HL-60 (cell line): Measurements from ENCODE around the gene ZNF486.
"Not testable (repeated sequence)": the region's sequence is repeated elsewhere in the genome, so short reads cannot be mapped to it uniquely, and the experiment has no call there.

Source experiments
- DNase-seq, 2 experiments: peaks; one replicate each; pipeline ENCODE4 v3.0.0-alpha.2; 2010 to 2020; ENCODE audit warnings: low read depth in 1 of 2, low spot score in 1 of 2
- H3K27ac ChIP-seq: fragments of 250-450 bp; sonication (Bioruptor Pico); replicated peaks from 2 replicates; pipeline ENCODE4 v1.5.1; 2020; ENCODE audit warnings: mild to moderate bottlenecking, moderate library complexity
- H3K27me3 ChIP-seq: fragments of 250-450 bp; sonication (Bioruptor Pico); 2 replicates; pipeline ENCODE4 v1.5.1; 2021; ENCODE audit warnings: mild to moderate bottlenecking, moderate library complexity; ENCODE audit not compliant: insufficient read depth, poor library complexity, severe bottlenecking
- H3K4me3 ChIP-seq: replicated peaks from 2 replicates; pipeline ENCODE4 v1.5.1; 2011; ENCODE audit warnings: mild to moderate bottlenecking, control low read depth, low read length; ENCODE audit not compliant: insufficient read depth
- GABPA ChIP-seq: IDR thresholded peaks from 2 replicates; pipeline ENCODE4 v1.6.1; 2012; ENCODE audit warnings: low read depth
- POLR2AphosphoS5 ChIP-seq: IDR thresholded peaks from 2 replicates; pipeline ENCODE4 v1.6.1; 2012; ENCODE audit warnings: low read depth
- SPI1 ChIP-seq: IDR thresholded peaks from 2 replicates; pipeline ENCODE4 v1.6.1; 2012; ENCODE audit warnings: low read depth, mild to moderate bottlenecking, borderline replicate concordance
- TF ChIP-seq, protein P1 (sequence below): IDR thresholded peaks from 2 replicates; pipeline ENCODE4 v1.6.1; 2012; ENCODE audit warnings: low read depth; ENCODE audit not compliant: insufficient replicate concordance
- TF ChIP-seq, protein P2 (sequence below): IDR thresholded peaks from one replicate; pipeline ENCODE4 v1.5.1; 2011; ENCODE audit warnings: low read length, control low read depth, inconsistent platforms; ENCODE audit not compliant: insufficient read depth

Gene ZNF486

DNA sequence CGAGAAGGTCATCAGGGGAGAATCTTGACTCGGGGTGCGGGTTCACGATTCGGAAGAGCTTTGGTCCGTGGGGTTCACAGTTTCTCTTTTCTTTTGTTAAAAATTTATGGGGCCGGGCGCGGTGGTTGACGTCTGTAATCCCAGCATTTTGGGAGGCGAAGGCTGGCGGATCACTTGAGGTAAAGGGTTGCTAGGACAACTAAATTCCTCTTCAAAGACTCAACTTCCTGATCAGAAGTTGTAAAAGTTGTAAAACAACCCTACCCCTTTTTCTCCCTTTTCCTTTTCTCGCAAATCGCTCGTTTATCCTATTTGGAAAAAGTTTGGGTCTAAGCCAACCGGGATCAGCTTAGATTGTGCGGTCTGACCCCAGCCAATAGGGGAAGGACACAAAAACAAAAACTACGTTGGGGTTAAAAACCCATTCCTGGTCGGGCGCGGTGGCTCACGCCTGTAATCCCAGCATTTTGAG is 673 bp downstream of the ZNF486 start:
- no peak for DNase-seq
- no peaks in the 10 kb centered on the region for H3K27me3 ChIP-seq
- H3K27ac ChIP-seq, result peak overlapping the region; percentile 53
- TF ChIP-seq, protein P1, sequence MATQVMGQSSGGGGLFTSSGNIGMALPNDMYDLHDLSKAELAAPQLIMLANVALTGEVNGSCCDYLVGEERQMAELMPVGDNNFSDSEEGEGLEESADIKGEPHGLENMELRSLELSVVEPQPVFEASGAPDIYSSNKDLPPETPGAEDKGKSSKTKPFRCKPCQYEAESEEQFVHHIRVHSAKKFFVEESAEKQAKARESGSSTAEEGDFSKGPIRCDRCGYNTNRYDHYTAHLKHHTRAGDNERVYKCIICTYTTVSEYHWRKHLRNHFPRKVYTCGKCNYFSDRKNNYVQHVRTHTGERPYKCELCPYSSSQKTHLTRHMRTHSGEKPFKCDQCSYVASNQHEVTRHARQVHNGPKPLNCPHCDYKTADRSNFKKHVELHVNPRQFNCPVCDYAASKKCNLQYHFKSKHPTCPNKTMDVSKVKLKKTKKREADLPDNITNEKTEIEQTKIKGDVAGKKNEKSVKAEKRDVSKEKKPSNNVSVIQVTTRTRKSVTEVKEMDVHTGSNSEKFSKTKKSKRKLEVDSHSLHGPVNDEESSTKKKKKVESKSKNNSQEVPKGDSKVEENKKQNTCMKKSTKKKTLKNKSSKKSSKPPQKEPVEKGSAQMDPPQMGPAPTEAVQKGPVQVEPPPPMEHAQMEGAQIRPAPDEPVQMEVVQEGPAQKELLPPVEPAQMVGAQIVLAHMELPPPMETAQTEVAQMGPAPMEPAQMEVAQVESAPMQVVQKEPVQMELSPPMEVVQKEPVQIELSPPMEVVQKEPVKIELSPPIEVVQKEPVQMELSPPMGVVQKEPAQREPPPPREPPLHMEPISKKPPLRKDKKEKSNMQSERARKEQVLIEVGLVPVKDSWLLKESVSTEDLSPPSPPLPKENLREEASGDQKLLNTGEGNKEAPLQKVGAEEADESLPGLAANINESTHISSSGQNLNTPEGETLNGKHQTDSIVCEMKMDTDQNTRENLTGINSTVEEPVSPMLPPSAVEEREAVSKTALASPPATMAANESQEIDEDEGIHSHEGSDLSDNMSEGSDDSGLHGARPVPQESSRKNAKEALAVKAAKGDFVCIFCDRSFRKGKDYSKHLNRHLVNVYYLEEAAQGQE, result no peak
- TF ChIP-seq SPI1 (no peak), POLR2AphosphoS5 (no peak), GABPA (no peak)
- TF ChIP-seq, protein P2, sequence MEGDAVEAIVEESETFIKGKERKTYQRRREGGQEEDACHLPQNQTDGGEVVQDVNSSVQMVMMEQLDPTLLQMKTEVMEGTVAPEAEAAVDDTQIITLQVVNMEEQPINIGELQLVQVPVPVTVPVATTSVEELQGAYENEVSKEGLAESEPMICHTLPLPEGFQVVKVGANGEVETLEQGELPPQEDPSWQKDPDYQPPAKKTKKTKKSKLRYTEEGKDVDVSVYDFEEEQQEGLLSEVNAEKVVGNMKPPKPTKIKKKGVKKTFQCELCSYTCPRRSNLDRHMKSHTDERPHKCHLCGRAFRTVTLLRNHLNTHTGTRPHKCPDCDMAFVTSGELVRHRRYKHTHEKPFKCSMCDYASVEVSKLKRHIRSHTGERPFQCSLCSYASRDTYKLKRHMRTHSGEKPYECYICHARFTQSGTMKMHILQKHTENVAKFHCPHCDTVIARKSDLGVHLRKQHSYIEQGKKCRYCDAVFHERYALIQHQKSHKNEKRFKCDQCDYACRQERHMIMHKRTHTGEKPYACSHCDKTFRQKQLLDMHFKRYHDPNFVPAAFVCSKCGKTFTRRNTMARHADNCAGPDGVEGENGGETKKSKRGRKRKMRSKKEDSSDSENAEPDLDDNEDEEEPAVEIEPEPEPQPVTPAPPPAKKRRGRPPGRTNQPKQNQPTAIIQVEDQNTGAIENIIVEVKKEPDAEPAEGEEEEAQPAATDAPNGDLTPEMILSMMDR, result no peak
- H3K4me3 ChIP-seq, result peak overlapping the region; percentile 28

DNA sequence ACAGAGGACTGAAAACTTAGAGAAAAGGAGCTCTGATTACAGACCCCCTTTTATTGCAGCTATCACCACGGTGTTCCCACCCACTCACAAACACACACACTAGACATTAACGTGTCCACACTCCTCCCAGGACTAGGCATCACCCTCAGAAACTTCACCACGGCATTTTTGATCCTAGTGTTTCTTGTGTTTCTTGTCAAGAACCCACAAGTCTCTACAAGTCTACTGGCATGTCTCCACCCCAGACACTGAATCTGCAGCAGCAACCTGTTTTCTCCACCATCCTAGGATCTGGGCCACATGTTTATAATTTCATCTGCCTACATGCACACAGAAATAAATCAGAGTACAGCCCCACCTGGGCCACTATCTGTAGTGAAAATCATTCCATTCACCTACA is 4.3 kb downstream of the ZNF486 start:
- H3K27me3 ChIP-seq, result no peaks in the 10 kb centered on the region
- H3K27ac ChIP-seq, result no peak overlapping the region
- DNase-seq, result no peak
- H3K4me3 ChIP-seq, result no peak overlapping the region
- TF ChIP-seq, protein P1, result no peak
- TF ChIP-seq POLR2AphosphoS5 (no peak), SPI1 (no peak), GABPA (no peak)
- TF ChIP-seq, protein P2, result no peak

DNA sequence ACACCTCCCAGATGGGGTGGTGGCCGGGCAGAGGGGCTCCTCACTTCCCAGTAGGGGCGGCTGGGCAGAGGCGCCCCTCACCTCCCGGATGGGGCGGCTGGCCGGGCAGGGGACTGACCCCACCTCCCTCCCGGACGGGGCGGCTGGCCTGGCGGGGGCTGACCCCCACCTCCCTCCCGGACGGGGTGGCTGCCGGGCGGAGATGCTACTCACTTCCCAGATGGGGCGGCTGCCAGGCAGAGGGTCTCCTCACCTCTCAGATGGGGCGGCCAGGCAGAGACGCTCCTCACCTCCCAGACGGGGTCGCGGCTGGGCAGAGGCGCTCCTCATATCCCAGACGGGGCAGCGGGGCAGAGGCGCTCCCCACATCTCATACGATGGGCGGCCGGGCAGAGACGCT is 8.8 kb downstream of the ZNF486 start:
- H3K27me3 ChIP-seq, H3K4me3 ChIP-seq, DNase-seq, H3K27ac ChIP-seq: not testable (repeated sequence)

DNA sequence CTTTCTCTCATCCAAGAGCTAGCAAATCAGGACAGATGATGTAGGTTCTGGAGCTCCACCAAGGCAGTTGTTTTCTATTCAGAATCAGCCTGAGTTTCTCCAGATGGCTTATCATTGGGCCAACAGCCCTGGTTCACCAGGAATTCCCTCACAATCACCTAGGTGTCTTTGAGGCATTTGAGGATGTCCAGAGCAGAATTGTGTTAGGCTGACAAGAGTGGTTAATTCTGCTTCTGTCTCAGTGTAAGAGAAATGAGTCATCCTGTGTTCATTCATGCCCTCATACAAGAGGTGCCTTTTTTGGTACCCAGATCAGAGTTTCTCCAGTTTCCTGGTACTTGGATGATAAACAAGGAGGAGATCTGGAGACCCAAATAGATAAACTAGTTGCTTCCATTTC is 12.9 kb downstream of the ZNF486 start:
- not testable (repeated sequence) for H3K27ac ChIP-seq, DNase-seq, H3K27me3 ChIP-seq, H3K4me3 ChIP-seq

DNA sequence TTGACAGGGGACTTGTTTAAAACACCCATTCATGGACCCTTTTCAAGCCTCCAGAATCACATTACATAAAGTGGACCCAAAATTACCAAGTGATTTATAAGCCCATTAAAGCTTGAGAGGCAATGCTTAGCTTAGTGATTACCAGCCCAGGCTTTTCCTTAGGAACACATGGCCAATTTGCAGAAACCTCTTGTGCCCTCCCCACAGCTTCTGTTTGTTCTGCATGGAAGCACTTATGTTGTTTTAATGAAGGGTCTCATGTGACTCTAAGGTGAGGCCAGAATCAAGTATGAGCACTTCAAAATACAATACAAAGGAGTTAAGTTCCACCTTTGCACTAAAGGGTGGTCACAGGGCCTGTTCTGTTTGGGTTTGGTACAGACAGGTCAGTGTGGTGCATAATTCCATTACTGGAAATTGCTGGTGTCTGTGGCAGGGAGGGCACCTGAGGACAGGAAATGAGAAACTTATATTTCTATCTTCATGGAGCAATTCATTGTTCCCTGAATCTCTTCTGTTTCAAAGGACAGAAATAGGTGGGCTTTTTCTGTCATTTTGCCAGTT is 15.3 kb downstream of the ZNF486 start:
- TF ChIP-seq POLR2AphosphoS5 (no peak), SPI1 (no peak), GABPA (no peak)
- TF ChIP-seq, protein P1, result no peak
- TF ChIP-seq, protein P2, result no peak
- DNase-seq, result no peak
- Histone ChIP-seq H3K27me3 (no peaks in the 10 kb centered on the region), H3K4me3 (no peak overlapping the region), H3K27ac (no peak overlapping the region)
